NCI-H526 (cell line): ENCODE results near the gene GPR156.

Experiments
- DNase-seq, 2 experiments: peaks; one replicate each; lab custom pipeline; 2025; lab: John Stamatoyannopoulos, UW

Gene GPR156

DNA sequence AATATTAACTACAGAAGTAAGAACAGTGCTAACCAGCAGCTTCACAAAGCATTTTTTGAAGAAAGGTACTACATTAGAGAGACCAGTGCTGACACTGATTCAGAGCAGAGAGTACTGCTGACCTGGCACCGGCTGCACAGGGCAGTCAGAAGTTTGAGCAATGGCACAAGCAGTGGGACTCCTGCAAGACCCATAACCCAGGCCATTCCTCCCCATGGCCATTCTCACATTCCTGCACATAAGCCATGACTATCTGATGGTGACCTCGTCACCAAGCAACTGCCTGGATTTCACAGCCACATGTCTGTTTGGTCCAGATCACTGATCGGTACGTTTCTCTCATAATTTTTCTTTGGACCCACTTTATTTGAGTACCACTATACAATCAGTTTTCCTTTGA is 88.7 kb downstream of the GPR156 start:
- no peak for DNase-seq

DNA sequence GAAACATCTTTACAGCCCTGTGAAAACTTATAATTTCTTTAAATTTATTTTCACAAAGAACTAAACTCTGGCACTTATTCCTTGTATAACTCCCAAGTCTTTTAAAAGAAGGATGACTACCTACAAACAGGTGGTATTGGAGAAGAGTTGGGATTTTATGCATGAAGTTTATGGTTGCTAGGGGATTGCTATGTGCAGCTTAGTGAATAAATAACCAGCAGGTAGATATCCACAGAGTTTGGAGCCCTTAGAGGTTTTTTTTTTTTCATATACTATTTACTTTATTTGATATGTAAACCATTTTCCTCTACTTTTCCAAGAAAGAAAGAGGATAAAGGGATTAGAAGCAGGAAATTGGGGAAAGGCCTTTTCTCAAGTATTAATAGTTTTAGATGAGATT is 91.5 kb downstream of the GPR156 start:
- DNase-seq = no peak

DNA sequence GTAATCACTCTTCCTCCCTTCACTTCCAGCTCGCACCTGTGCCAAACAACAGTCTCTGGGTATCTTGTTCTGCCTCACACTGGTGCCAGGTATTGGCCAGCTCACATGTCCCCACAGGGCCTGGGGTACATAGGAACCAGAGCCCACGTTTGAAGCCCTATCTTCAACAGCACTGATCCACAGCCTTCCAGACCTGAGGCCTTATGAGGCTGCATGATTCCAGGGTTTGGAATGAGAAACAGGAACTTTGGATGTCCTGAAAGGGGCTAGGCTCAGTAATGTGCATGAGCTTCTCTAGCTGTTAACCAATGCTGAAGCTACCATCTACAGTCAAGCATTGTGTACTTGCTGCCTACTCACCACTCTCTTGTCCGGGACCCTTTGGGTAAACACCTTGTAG is 92.4 kb downstream of the GPR156 start:
- DNase-seq = no peak

DNA sequence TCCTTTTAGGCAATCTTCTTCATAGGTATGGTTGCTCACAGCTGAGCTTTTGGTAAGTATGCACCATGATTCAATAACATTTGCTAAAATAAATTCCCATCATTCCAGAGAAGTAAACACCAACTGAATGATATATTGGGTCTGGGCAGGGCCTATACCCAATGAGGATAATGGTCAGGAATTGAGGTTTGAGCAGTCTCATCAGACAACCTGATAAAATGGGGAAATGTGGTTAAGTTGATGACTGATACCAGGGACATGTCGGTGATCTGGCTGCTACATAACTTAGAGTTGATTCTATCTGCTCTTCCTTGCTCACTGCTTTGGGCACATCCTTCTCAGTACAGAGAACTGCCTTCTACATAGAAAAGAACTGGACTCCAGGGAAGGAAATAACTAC is 92.9 kb downstream of the GPR156 start:
- DNase-seq = no peak

DNA sequence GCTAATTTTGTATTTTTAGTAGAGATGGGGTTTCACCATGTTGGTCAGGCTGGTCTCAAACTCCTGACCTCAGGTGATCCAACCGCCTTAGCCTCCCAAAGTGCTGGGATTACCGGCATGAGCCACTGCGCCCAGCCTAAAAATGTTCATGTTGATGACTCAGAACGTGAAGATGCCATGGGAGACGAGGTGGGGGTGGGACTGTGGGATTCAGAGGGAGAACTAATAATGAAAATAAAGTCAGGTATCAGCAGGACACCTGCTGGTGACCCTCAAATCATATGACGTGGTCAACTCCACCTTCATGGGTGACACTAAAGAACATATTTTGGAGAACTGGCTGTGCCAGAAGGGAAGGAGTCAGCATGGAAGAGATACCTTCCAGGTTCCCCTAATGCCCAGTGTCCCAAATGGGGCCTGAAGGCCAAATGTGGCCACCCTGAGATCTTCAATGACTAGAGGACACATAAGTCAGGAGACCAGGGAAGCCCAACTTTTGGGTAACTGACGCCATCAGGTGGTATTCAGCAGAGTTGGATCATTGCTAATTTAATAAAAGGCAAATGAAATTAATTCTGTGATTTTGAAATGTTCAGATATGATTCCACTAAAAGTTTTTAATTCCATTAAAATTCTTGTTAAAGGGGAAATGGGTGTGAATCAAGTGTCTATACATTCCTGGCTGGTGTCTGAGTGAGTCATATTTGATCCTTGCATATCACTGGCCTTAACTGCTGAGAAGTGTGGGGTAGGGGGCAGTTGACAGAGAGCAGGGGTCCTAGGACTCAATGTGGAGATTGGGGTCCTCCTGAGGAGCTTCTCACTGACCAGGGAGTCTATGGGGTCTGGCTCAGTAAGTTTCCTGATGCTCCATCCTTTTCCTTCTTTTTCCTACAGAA is 102.2 kb downstream of the GPR156 start:
- peak in 1 of 2 experiments; percentile 15 for DNase-seq

DNA sequence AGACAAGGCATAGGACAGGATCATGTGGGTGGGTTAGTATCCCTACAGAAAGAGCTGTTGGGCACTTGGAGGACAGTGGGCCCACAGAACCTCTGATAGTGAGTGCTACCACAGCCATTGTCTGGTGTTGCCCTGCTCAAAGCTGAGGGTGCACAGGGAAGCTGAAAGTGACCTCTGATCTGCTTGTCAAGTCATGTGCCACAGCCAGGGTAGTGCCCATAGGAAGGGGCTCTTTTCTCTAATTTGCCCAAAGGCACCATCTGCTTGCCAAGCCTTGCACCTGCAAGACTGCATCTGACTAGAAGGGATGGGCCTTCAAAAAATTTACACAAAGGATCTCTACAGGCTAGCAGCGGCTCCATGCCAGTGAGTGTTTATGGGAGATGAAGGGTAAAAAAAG is 103.4 kb downstream of the GPR156 start:
- DNase-seq = peak in 1 of 2 experiments; percentile 30

DNA sequence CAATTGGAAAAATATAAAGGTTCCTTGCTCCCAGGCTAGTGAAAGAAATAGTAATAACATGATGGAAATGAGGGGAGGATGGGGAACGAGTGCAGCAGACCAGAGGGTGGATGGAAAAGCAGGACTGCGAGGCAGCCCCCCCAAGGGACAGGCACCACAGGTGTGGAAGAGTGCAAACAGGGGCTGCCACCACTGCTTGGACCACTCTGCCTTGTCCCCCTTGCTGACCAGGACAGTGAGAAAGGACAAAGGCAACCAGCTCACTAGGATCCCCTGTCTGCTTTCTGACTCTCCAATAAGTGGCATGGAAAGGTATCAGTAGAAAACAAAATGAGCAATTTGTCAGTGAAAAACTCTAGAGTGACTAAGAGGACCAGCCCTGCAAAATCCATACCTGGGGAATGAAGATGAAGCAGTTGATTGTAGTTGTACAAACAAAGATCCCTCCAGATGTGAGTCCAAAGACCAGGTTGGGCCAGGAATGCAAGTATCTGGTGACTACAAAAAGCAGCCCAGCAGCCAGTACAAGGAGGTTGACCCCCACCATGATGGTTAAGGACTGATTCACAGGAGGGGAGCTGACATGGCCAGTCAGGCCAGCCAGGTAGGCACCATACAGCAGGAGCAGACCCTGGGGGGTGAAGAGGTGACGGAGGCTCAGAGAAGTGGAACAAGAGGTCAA is 104.2 kb downstream of the GPR156 start:
- no peak for DNase-seq

DNA sequence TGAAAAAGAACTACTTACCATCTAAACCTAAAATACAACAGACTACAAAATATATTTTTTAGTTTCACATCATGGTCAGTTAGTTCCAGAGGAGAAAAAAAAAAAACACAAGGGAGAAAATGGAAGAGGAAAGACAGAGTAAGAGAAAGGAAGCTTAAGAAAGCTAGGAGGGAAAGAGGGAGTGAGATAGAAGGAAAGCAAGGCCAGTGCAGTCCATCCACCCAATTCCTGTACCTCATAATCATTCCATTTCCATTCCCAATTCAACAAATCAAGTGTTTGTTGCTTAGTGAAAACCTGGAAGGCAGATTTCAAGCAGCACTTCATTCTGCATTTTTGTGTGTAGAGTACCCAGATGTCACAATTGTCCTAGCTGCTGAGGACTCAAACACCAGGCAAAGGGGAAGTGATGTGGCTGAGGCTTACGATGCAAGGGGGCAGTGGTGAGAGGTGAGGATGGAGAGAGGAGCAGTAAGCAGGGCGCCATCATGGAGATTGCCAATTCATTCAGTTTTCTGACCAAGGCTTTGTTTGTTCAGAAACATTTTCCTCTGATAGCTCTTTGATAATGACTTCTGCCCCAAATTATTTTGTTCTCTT is 107.2 kb downstream of the GPR156 start:
- DNase-seq = no peak

DNA sequence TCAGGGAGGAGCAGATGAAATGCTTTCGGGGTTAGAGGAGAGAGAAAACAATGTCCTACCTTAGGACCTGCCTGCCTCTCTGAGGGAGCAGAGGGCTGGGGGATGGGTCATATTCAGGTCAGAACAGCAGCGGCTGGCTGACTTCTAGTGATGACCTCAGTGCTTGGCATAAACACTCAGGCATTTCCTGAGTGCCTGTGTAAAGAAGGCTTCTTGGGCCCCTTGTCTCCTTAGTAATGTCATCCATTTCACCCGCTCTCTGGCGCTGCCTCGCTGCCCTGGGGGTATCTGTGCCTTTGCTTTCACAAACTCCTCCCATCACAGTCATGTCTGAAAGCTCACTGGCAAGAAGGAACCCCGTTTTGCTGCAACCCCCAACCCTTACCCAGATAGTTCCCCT is 107.9 kb downstream of the GPR156 start:
- DNase-seq = no peak

DNA sequence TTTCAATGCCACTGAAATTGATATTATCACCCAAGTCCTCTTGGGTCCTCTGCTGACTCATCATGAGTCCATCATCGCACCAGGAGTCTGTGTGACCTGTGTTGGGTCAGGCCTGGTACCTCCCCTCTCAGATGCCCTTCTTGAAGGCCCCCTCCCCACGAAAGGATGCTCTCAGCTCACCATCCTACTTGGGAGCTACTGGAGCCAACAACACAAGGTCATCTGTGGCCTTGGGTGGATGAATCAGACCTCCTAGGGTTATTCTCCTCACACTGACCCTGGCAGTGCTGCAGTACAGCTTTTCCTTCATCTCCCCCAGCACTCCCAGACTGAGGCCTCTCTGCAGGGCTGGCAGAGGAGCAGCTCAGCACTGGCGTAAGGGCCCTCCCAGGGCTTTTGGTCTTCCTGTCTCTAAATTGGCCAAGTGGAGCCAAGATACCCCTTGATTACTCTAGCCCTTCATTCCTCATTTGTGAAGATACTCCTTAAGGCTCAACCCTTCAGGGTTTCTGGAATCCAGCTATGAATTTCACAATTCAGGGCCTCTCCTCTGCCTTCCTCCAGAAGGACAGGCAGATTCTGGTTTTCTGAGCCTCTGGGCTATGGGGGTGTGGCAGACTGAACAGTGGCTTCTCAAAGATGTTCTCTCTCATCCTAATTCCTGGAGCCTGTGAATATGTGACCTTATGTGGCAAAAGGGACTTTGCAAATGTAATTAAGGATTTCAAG is 110.0 kb downstream of the GPR156 start:
- no peak for DNase-seq

DNA sequence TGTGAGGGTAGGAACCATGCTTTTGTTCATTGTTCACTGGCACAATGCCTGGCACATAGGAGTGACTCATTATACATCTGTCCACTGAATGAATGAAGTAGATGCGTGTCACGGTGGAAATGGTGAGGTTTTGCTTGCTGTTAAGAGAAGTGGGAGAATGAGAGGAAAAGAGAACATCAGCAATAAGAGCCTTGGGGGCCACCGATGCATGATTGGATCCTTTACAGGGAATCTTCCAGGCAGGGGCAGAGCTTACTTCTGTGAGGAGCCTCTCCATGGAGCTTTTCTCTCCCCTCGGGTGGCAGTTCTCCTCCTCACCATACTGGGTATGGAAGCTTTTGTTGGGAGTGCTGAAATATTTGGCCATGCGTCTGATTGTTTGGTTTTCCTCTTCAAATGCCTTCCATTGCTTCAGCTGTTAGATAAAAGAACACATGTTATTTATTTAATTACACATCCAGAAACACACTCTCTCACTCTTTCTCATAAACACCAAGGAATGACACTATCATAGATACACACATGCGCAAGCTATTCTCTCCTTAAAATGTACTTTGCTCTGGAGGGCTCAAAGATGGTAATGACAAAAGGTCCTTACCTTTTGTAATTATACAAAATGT is 111.9 kb downstream of the GPR156 start:
- DNase-seq = no peak

DNA sequence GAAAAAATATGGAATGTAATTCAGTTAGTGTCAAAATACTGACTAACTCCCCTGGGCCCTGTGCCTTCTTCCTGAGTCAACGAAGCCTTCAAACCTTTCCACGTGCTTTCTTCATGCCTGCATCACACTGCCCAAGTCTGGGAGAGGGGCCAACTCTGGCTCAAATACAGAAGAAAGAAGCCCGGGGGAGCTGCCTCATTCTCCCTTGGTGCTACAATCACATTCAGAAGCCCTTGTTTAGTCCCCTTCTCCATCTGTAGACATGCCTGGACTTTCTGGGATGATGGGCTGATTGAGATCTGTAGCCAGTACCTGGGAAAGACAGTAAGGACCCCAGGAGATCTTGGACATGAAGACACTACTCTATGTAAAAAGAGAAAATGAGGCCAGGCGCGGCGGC is 113.0 kb downstream of the GPR156 start:
- no peak for DNase-seq

DNA sequence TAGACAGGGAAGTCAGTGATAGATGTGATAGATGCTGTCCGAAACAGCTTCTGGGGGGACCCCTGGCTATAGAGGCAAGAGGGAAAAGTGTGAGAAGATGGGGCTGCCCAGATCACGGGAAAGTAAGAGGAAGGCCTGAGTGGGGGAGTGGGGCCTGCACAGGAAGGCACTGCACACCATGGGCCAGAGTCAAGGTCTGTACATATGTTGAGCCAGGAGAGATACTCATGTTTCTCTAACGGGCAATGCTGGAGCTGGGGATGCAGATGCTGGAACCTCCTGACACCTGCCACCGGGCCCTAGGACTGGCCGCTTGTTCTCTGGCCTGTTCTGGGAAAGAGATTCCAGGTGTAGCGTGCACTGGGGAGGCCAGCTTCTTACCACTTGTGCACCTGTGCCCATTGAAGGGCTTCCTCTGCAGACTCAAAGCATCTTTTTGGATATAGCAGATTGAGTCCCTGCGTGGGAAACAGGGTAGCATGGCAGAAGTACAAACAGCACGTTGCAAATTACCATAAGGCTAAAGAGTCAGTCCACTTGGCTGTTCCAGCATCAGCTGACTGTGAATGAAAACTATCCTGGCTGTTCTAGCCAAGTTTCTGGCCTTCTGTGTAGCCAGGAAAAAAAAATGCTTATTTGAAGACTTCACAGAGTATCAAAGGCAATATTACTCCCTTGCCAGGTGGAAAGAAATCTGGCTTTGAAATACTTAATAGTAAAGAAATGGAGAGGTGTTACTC is 113.7 kb downstream of the GPR156 start:
- no peak for DNase-seq

DNA sequence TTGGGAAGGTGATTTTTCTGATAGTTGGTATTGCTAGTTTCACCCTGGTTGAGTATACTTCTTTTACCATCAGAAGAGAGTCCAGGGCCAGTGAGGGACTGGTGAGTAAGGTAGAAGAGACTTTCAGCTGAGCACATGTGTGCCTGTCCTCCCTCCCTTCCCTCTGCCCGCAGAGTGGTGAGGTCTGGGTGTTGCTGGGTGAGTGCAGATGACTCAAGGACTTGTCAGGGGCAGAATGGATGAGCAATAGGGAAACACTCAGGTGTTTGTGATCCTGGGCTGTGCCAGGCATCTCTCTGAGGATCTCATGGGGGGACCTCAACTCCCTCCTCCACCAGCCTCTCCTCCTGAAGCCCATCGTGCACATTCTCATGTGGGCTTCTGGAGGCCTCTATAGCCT is 114.8 kb downstream of the GPR156 start:
- DNase-seq = no peak

DNA sequence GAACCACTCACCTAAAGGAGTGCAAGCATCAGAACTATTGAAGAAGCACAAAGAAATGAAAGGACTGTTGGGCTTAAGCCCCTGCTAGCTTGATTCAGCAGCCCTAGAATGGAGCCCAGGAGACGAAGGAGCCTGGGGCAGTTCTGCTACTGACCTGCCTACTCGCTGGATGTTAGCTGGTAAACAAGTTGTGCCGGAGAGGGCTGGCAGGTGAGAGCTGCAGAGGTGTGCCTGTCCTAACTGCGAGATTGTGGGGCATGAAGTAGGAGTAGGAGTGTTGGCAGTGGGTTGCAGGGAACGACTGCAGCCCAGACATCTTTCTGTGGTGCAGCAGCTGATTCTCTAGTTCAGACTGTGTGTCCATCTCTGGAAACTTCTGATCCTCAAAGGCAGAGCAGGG is 115.6 kb downstream of the GPR156 start:
- DNase-seq = no peak

DNA sequence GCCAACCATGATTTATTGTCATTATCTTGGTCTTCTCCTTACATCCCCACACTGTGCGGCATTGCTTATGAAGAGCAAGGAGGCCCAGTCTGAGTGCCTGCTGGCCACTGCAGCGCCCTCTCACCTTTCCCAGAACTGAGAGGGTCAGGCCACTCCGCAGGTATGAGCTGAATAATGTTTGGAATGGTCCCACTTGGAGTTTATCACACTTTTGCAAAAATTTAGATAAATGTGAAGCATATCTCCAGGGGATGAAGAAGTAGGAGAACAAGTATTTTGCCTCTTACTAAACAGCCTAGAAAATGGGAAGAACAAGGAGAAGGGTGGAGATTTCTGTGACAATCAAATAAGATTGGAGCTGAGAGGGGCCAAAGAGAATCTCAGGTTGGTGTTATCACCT is 116.4 kb downstream of the GPR156 start:
- DNase-seq = no peak

DNA sequence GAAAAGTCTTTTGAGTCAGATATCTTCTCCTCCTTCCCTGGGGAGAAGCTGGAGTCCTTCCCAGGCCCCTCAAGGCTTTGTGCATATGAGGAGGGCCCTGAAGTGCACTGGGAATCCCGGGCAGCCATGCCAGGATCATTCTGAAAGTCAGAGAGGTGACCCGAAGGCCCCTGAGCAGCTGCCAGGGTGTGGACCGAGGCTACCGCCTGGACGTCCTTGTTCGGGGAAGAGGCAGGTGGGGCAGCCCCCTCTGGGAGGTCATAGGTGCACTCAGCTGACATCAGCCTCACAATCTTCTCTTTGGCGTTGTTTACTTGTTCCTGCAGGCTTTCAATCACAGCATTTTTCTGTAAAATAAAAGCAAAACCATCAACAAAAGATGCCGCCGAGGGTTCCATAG is 117.0 kb downstream of the GPR156 start:
- no peak for DNase-seq

DNA sequence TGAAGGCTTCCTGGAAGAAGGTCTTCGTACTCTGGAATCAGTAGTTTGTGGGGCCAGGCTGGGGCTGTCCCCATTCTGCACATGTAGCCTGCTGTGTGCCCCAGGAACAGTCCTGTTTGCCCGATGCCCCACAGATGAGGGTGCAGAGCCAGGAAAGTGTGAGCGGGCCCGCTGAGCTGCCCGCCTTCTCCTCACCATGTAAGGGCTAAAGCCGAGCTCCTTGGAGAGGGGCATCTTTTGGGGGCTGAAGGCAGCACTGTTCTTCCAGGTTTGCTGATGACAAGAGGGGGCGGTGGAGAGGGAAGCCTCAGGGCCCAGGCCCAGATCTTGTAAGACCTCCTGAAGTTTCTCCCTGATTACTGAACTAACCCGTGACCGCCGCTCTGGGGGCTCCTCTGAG is 117.5 kb downstream of the GPR156 start:
- no peak for DNase-seq

DNA sequence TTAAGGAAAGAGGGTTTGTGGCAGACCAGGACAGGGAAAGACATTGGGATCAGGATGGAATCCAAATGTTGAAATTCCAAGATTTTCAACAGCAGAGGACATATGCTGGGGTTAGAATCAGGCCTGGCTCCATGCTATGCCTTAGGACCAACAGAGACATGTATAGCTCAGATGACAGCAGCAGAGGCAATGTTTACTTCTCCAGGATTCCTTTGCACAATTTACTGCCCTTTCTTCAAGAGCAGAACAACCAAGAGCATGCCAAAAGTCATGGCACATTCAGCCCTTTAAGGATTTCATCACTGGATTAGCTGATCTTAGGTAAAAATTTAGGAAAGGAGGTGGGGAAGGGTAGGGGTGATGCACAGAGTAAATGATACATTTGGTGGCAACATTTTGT is 121.2 kb downstream of the GPR156 start:
- DNase-seq = no peak

DNA sequence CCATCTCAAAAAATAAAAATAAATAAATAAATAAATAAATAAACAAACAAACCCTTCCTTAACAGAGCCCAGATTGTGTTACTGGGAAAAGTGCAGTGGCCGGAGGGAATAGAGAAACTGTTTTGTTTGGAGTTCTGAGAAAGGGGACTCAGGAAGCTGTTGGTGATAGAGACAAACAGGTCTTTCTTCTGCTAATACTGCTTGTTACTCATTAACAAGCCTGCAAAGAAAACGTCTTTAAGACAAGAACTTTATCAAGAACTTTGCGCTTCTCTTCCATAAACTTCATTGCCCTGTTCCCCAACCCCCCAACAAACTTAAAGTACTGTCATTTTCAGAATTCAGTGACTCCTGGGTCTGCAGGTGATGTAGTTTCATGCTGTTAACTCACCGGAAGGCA is 122.0 kb downstream of the GPR156 start:
- no peak for DNase-seq

DNA sequence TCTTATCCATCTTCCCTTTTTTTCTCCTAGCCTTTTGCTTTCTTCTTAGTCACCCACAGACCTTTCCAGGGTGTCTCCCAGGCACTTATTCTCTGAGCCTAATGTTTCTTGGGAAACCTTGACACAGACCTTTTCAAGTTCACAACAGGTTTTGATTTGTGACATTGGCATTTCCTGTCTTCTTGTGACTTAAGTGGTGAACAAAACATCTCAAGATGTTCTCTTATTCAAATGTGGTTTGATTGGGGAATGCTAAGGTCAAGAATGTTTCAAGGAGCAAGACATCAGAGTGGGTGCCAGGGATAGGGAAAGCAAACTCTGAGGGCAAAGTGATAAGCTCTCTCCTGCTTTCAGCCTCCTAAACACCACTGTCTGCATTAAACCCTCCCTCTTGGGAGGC is 122.6 kb downstream of the GPR156 start:
- DNase-seq = no peak
